DOHH2 (cell line): Measurements from ENCODE around the gene SLC1A1.

Experiments used
- EZH2phosphoT487 ChIP-seq: fragments of 200-600 bp; sonication (generic); IDR thresholded peaks from 2 replicates; pipeline ENCODE4 v1.6.1; 2017; ENCODE audit warnings: borderline replicate concordance, mild to moderate bottlenecking, antibody characterized with exemption, low read length, moderate library complexity, mixed read lengths
- TF ChIP-seq, protein P1 (sequence below): fragments of 200-600 bp; sonication (generic); IDR thresholded peaks from one replicate; pipeline ENCODE4 v1.5.1; 2014; ENCODE audit warnings: antibody characterized with exemption, mild to moderate bottlenecking, low read depth, low read length; ENCODE audit not compliant: poor library complexity, severe bottlenecking

DNA sequence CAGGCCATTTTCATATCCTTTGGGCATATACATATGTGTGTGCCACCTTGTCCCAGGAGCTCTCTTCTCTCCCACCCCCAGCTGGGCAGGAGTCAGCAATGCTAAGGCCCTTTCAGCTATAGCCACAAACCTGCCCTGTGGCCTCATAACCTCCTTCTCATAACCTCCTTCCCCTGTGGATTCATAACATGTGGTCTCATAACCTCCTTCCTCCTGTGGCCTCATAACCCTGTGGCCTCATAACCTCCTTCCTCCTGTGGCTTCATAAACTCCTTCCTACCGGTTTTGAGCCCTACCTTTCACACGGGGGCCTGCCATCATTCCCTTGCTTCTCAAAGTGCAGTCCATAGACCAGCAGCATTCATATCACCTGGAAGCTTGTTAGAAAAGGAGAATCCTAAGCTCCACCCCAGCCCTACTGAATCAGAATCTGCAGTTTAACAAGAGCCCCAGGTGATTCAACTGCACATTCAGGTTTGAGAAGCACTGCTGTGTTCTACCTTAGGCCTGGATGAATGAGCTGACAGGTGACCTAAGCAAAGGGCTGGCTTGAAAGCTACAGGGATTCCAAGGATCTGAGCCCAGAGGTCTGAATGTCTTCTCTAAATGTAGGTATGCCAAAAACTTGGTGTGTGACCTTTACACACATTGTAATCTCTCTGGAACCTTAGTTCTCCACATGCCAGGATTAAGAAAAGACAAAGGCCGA is 129.9 kb downstream of the SLC1A1 start:
- TF ChIP-seq, protein P1, sequence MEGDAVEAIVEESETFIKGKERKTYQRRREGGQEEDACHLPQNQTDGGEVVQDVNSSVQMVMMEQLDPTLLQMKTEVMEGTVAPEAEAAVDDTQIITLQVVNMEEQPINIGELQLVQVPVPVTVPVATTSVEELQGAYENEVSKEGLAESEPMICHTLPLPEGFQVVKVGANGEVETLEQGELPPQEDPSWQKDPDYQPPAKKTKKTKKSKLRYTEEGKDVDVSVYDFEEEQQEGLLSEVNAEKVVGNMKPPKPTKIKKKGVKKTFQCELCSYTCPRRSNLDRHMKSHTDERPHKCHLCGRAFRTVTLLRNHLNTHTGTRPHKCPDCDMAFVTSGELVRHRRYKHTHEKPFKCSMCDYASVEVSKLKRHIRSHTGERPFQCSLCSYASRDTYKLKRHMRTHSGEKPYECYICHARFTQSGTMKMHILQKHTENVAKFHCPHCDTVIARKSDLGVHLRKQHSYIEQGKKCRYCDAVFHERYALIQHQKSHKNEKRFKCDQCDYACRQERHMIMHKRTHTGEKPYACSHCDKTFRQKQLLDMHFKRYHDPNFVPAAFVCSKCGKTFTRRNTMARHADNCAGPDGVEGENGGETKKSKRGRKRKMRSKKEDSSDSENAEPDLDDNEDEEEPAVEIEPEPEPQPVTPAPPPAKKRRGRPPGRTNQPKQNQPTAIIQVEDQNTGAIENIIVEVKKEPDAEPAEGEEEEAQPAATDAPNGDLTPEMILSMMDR, result no peak
- TF ChIP-seq EZH2phosphoT487, result no peak
